Head of caudate nucleus (tissue), 42 donors: ENCODE data around the gene UBE2O.

Source experiments
- DNase-seq, 42 donors: peaks; one replicate each; pipeline versions ENCODE4 v3.0.0 to v3.0.0-alpha.2; 2020 to 2021; ENCODE audit warnings: mixed read lengths in 7 of 42
- intact Hi-C: fragments of 100-400 bp; cut with DNase I; formaldehyde crosslinking; loops from one replicate; pipeline ENCODE4 v1.15.0; 2022

Gene UBE2O

GRCh38 chr17:76405967-76406647 is 46.8 kb downstream of the UBE2O start:
- intact Hi-C loops = loop anchor here (10.0 kb wide), 2 partner anchors 49 to 99 kb away; partner anchors contain the start of genes RHBDF2 and UBE2O

DNA sequence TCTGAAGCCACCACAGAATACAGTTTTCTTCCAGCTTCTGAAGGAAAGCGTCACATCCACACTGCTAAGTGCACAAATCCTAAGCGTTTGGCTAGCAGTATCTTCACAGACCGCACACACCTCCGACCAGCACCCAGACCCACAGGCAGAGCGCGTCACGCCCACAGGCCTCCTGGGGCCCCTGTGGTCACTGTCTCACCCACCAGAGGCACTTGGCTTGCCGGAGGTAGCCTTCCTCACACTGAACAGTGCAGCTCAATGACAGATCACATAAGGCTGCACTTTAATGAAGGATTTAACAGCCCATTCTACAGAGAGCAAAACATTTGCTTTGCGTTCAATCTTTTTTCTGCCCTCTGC is 47.4 kb downstream of the UBE2O start:
- intact Hi-C loops = loop anchor here (10.0 kb wide), 2 partner anchors 49 to 99 kb away; partner anchors contain the start of genes RHBDF2 and UBE2O
- DNase-seq = no peak

More at GRCh38 chr17:76405967-76406647, 46.8 kb downstream of the UBE2O start:
- peak in 2 of 42 donors; percentile 33 to 49 for DNase-seq

GRCh38 chr17:76404976-76405563 is 47.9 kb downstream of the UBE2O start:
- intact Hi-C loops = loop anchor here (10.0 kb wide), 2 partner anchors 50 to 100 kb away; partner anchors contain the start of genes RHBDF2 and UBE2O
- peak in 3 of 42 donors; percentile 40 to 64 (median 53) for DNase-seq

DNA sequence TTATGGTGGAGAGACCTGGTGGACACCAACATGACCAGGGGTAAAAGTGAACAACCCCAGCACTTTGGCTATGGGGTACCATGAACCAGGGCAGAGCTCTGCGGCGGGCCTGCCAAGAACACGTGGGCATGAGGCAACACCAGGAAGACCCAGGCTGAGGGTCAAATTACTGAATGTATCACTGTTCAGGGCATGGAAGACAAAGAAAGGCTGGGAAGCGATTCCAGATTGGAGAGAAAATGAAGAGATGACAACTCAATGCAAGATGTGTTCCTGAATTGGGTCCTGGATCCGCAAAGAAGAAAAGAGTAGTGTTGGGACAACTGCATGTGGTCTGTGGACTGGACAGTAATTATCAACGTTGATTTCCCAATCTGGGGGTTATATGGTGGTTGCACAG is 48.7 kb downstream of the UBE2O start:
- DNase-seq = peak in 1 of 42 donors; percentile 49
- intact Hi-C loops = loop anchor here (10.0 kb wide), 2 partner anchors 51 to 101 kb away; partner anchors contain the start of genes RHBDF2 and UBE2O

GRCh38 chr17:76402711-76403110 is 50.2 kb downstream of the UBE2O start:
- DNase-seq = no peak
- intact Hi-C loops = loop anchor here (10.0 kb wide), 2 partner anchors 52 to 102 kb away; partner anchors contain the start of genes RHBDF2 and UBE2O

GRCh38 chr17:76399175-76400172 is 53.5 kb downstream of the UBE2O start:
- intact Hi-C loops = loop anchor here (5.0 to 10.0 kb wide), 3 partner anchors 55 to 105 kb away; partner anchors contain the start of genes QRICH2, RHBDF2 and UBE2O
- DNase-seq = no peak

DNA sequence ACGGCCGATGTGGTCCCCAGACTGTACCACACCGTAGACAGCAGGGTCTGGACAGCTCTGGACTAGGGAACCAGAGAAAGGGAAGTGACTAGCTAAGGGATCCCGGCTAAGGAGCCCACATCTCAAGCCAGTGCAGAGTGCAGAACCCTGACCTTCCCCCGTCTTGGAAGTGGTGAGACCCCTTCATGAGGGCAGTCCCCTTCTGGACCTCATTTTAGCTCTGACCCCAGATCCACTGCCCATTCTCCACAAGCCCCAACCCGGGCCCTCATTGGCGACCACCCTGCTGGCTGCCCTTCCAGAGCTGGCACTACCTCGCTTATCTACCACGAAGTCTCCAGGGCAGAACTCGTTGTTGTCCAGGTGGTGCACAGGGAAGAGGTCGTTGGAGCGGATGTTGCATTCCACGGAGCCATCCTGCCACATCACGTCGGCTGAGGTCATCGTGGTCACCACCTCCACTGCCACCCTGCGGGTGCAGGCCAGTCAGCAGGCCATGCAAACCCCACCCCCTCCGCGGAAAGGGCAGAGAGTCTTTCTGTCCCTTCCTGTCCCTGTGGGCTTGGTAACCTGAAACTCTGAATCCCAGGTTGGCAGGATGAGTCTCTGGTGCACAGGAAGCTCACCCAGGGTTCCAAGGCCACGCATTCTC is 54.3 kb downstream of the UBE2O start:
- no peak for DNase-seq
- intact Hi-C loops = loop anchor here (5.0 kb wide), 1 partner anchor 91 kb away; the partner anchor contains the start of gene QRICH2

GRCh38 chr17:76397687-76398522 is 55.0 kb downstream of the UBE2O start:
- peak; percentile 71 to 98 (median 94) for DNase-seq
- intact Hi-C loops = loop anchor here (5.0 kb wide), 1 partner anchor 91 kb away; the partner anchor contains the start of gene QRICH2

GRCh38 chr17:76397184-76397583 is 55.8 kb downstream of the UBE2O start:
- intact Hi-C loops = loop anchor here (5.0 kb wide), 1 partner anchor 90 kb away; the partner anchor contains the start of gene QRICH2
- no peak for DNase-seq

GRCh38 chr17:76395980-76396379 is 57.0 kb downstream of the UBE2O start:
- intact Hi-C loops = loop anchor here (5.0 kb wide), 1 partner anchor 89 kb away; the partner anchor contains the start of gene QRICH2
- no peak for DNase-seq

GRCh38 chr17:76394166-76394565 is 58.8 kb downstream of the UBE2O start:
- DNase-seq = no peak
- intact Hi-C loops = no loop called here

DNA sequence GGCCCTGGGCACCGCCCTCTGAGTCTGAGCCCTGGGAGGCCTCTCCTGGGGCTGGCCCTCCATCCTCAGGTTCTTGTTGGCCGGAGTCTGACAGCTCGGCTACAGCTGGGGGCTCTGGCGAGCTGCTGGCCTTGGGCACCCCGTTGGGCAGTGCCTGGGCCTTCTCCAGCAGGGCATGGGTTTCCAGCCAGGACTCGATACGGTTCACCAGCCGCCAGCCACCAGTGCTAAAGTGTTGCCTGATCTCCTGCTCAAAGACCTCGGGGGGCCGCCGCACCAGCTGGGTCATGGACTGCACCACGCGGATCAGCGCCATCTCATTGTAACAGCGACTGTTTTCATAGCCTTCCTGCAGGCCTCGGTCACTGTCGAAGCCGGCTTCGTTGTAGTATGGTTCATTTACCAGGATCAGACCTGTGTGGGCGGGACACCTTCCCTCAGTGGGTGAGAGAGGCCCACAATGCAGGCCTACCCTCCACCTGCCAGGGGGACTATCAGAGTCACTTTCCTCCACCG is 61.7 kb downstream of the UBE2O start:
- intact Hi-C loops = no loop called here
- DNase-seq = no peak

- no peak for DNase-seq
- intact Hi-C loops = no loop called here
Observed at GRCh38 chr17:76390003-76390421, 62.9 kb downstream of the UBE2O start.

- intact Hi-C loops = loop anchor here (5.0 kb wide), 2 partner anchors 37 to 77 kb away; partner anchors contain the start of gene PRPSAP1
- no peak for DNase-seq
Observed at GRCh38 chr17:76388966-76389888, 63.7 kb downstream of the UBE2O start.

DNA sequence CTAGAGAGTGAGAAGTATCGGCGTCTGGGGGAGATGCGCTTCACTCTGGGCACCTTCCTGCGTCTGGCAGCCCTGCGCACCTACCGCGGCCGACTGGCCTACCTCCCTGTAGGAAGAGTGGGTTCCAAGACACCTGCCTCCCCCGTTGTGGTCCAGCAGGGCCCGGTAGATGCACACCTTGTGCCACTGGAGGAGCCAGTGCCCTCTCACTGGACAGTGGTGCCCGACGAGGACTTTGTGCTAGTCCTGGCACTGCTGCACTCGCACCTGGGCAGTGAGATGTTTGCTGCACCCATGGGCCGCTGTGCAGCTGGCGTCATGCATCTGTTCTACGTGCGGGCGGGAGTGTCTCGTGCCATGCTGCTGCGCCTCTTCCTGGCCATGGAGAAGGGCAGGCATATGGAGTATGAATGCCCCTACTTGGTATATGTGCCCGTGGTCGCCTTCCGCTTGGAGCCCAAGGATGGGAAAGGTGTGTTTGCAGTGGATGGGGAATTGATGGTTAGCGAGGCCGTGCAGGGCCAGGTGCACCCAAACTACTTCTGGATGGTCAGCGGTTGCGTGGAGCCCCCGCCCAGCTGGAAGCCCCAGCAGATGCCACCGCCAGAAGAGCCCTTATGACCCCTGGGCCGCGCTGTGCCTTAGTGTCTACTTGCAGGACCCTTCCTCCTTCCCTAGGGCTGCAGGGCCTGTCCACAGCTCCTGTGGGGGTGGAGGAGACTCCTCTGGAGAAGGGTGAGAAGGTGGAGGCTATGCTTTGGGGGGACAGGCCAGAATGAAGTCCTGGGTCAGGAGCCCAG is 65.8 kb downstream of the UBE2O start:
- DNase-seq = no peak
- intact Hi-C loops = loop anchor here (5.0 kb wide), 2 partner anchors 35 to 75 kb away; partner anchors contain the start of gene PRPSAP1
